Keratinocyte (primary cell): Measurements from ENCODE around the gene AGAP1. TPM values are rescaled to one million over a fixed set of nuclear protein-coding genes. Genes with fewer than 3 reads are reported as not detected.

Experiments
- DNase-seq: peaks from one replicate; pipeline ENCODE4 v3.0.0-alpha.2; 2011; ENCODE audit warnings: low read depth, missing footprints, low spot score
- FAIRE-seq: peaks from 2 replicates; lab custom pipeline; 2011; peaks lifted over from hg19 to GRCh38; lab: Jason Lieb, UNC
- H2AFZ ChIP-seq: 2 replicates; pipeline ENCODE4 v1.6.0; 2012; ENCODE audit warnings: low read length, control low read depth, inconsistent platforms; ENCODE audit not compliant: control insufficient read depth
- H3K27ac ChIP-seq: 2 replicates; pipeline ENCODE4 v1.5.1; 2011; ENCODE audit warnings: low read length; ENCODE audit not compliant: control insufficient read depth, insufficient read depth
- H3K27me3 ChIP-seq: 3 replicates; pipeline ENCODE4 v1.6.0; 2011; ENCODE audit warnings: low read length; ENCODE audit not compliant: control insufficient read depth, insufficient read depth; ENCODE audit errors: extremely low read depth
- H3K36me3 ChIP-seq, 2 experiments: 2 replicates in 1 of 2; 3 replicates in 1 of 2; pipeline ENCODE4 v1.5.1; 2011; ENCODE audit warnings: low read length in 2 of 2, mild to moderate bottlenecking in 1 of 2; ENCODE audit not compliant: control insufficient read depth in 2 of 2, insufficient read depth in 2 of 2; ENCODE audit errors: extremely low read depth in 1 of 2
- H3K4me1 ChIP-seq: 3 replicates; pipeline ENCODE4 v1.5.1; 2011; ENCODE audit warnings: low read length; ENCODE audit not compliant: control insufficient read depth, insufficient read depth; ENCODE audit errors: extremely low read depth
- H3K4me2 ChIP-seq: 3 replicates; pipeline ENCODE4 v1.6.0; 2011; ENCODE audit warnings: low read depth, low read length; ENCODE audit not compliant: control insufficient read depth, insufficient read depth; ENCODE audit errors: extremely low read depth
- H3K4me3 ChIP-seq, 3 experiments: fragments of 200-600 bp in 1 of 3; sonication (generic) in 1 of 3; 2 replicates in 2 of 3; 3 replicates in 1 of 3; pipeline ENCODE4 v1.5.1; 2011 to 2016; ENCODE audit warnings: low read length in 3 of 3, mild to moderate bottlenecking in 3 of 3, control low read depth in 2 of 3, inconsistent platforms in 1 of 3, low read depth in 1 of 3, mixed read lengths in 1 of 3, mixed run types in 1 of 3, moderate library complexity in 1 of 3; ENCODE audit not compliant: control insufficient read depth in 2 of 3, insufficient read depth in 2 of 3; ENCODE audit errors: extremely low read depth in 1 of 3
- H3K79me2 ChIP-seq: 2 replicates; pipeline ENCODE4 v1.6.0; 2012; ENCODE audit warnings: low read length; ENCODE audit not compliant: control insufficient read depth, insufficient read depth
- H3K9ac ChIP-seq: 3 replicates; pipeline ENCODE4 v1.6.0; 2011; ENCODE audit warnings: low read length; ENCODE audit not compliant: control insufficient read depth, insufficient read depth; ENCODE audit errors: extremely low read depth
- H3K9me1 ChIP-seq: 3 replicates; pipeline ENCODE4 v1.6.0; 2011; ENCODE audit warnings: low read length; ENCODE audit not compliant: control insufficient read depth, insufficient read depth; ENCODE audit errors: extremely low read depth
- H3K9me3 ChIP-seq: 2 replicates; pipeline ENCODE4 v1.5.1; 2012; ENCODE audit warnings: low read depth, low read length; ENCODE audit not compliant: control insufficient read depth
- H4K20me1 ChIP-seq: 3 replicates; pipeline ENCODE4 v1.6.0; 2011; ENCODE audit warnings: low read length; ENCODE audit not compliant: control insufficient read depth, insufficient read depth; ENCODE audit errors: extremely low read depth
- EZH2 ChIP-seq: IDR thresholded peaks from one replicate; pipeline ENCODE4 v1.6.1; 2012; ENCODE audit warnings: inconsistent platforms, mild to moderate bottlenecking, low read length, moderate library complexity
- dilution Hi-C: fragments of 300-500 bp; cut with MboI; formaldehyde crosslinking; loops from one replicate; pipeline ENCODE4 v1.7.0; 2020; ENCODE audit warnings: low sequenced_read_pairs; ENCODE audit not compliant: extremely low pct_ligation_motif_present
- polyA plus RNA-seq, 5 experiments: library from polyadenylated mRNA; depleted of rRNA in 3 of 5; stranded (reverse) in 3 of 5; stranded (forward) in 1 of 5; unstranded in 1 of 5; fragments of >200 nt; gene quantifications; 1 replicate in 1 of 5; 2 replicates in 3 of 5; 3 replicates in 1 of 5; pipeline versions ENCODE4 v1.2.1 to v1.2.3, GENCODE V29; 2011 to 2012; ENCODE audit warnings: missing spikeins in 2 of 5, low read depth in 1 of 5, low replicate concordance in 1 of 5
- TF ChIP-seq, protein P1 (sequence below), 3 experiments: IDR thresholded peaks in 1 of 3; conservative IDR thresholded peaks in 1 of 3; optimal IDR thresholded peaks in 1 of 3; 2 replicates in 2 of 3; 3 replicates in 1 of 3; pipeline versions ENCODE3 to v1.5.1; 2011; ENCODE audit warnings: low read length in 3 of 3, mild to moderate bottlenecking in 3 of 3, moderate library complexity in 2 of 3, control low read depth in 1 of 3, inconsistent platforms in 1 of 3; ENCODE audit not compliant: insufficient read depth in 2 of 3; ENCODE audit errors: extremely low read depth in 1 of 3

The AGAP1 gene
- polyA plus RNA-seq, 1 donor (not counting 4 experiments of a cell fraction or from before 2014, with no cell fraction given) = 12.6 TPM

DNA sequence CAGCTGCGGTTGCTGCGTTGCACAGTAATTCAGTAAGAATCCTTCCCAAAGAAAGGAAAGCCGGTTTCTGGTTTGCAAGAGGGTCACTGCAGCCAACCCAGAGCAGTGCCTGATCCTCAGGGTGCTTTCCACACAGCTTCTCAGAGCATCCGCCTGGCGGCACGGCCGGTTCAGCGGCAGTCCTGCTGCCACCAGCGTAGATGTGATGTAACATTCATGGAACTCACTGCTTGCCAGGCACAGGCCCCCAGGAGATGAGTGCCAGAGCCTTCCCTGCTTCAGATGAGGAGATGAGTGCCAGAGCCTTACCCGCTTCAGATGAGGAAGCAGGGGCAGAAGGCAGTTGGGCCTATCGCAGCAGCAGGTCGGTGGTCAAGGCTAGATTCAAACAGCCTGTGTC lies 444.1 kb downstream of the AGAP1 start:
- no peak for TF ChIP-seq EZH2
- TF ChIP-seq, protein P1, sequence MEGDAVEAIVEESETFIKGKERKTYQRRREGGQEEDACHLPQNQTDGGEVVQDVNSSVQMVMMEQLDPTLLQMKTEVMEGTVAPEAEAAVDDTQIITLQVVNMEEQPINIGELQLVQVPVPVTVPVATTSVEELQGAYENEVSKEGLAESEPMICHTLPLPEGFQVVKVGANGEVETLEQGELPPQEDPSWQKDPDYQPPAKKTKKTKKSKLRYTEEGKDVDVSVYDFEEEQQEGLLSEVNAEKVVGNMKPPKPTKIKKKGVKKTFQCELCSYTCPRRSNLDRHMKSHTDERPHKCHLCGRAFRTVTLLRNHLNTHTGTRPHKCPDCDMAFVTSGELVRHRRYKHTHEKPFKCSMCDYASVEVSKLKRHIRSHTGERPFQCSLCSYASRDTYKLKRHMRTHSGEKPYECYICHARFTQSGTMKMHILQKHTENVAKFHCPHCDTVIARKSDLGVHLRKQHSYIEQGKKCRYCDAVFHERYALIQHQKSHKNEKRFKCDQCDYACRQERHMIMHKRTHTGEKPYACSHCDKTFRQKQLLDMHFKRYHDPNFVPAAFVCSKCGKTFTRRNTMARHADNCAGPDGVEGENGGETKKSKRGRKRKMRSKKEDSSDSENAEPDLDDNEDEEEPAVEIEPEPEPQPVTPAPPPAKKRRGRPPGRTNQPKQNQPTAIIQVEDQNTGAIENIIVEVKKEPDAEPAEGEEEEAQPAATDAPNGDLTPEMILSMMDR (optimal IDR thresholded peaks at IDR 0.05 in 1 of 3, IDR thresholded peaks at IDR 0.05 in 1 of 3, conservative IDR thresholded peaks at IDR 0.05 in 1 of 3; ENCODE audit: extremely low read depth in 1 of 3, insufficient read depth in 2 of 3, low read length in 3 of 3) = no peak
- Histone ChIP-seq H3K4me1 (no peaks in the 10 kb centered on the region), H3K9ac (no peak overlapping the region), H3K27ac (no peak overlapping the region), H3K9me3 (no peaks in the 10 kb centered on the region), H2AFZ (no peak overlapping the region), H3K27me3 (no peaks in the 10 kb centered on the region), H3K36me3 (peaks cover 0 to 1% of the 10 kb centered on the region in 2 experiments), H4K20me1 (no peaks in the 10 kb centered on the region), H3K4me3 (no peak overlapping the region), H3K4me2 (no peak overlapping the region), H3K79me2 (no peaks in the 10 kb centered on the region), H3K9me1 (no peaks in the 10 kb centered on the region)
- dilution Hi-C loops = no loop called here
- FAIRE-seq (no peak), DNase-seq (no peak)

- Histone ChIP-seq H3K9ac (no peak overlapping the region), H3K36me3 (peaks cover 0 to 1% of the 10 kb centered on the region in 2 experiments), H2AFZ (no peak overlapping the region), H3K27ac (no peak overlapping the region), H3K27me3 (no peaks in the 10 kb centered on the region), H3K4me1 (no peaks in the 10 kb centered on the region), H3K9me3 (no peaks in the 10 kb centered on the region), H3K9me1 (no peaks in the 10 kb centered on the region), H3K4me2 (no peak overlapping the region), H3K79me2 (no peaks in the 10 kb centered on the region), H3K4me3 (no peak overlapping the region), H4K20me1 (no peaks in the 10 kb centered on the region)
- FAIRE-seq = no peak
- DNase-seq = no peak
- TF ChIP-seq EZH2 = no peak
- TF ChIP-seq, protein P1 (optimal IDR thresholded peaks at IDR 0.05 in 1 of 3, IDR thresholded peaks at IDR 0.05 in 1 of 3, conservative IDR thresholded peaks at IDR 0.05 in 1 of 3; ENCODE audit: extremely low read depth in 1 of 3, insufficient read depth in 2 of 3, low read length in 3 of 3) = no peak
- dilution Hi-C loops = no loop called here
Observed at GRCh38 chr2:235938611-235939010, 444.8 kb downstream of the AGAP1 start.
